OCI-LY1 (cell line): Measurements from ENCODE around the gene EML5.

Experiments
- EZH2 ChIP-seq: fragments of 200-600 bp; sonication (generic), shearing (Covaris generic); IDR thresholded peaks from 2 replicates; pipeline ENCODE4 v1.8.0; 2017; ENCODE audit warnings: borderline replicate concordance, mixed run types, mild to moderate bottlenecking, antibody characterized with exemption, low read length, moderate library complexity, mixed read lengths
- TF ChIP-seq, protein P1 (sequence below): fragments of 200-600 bp; sonication (generic), shearing (Covaris generic); IDR thresholded peaks from 2 replicates; pipeline ENCODE4 v1.5.1; 2017; ENCODE audit warnings: mild to moderate bottlenecking, antibody characterized with exemption, low read length, moderate library complexity, mixed read lengths

DNA sequence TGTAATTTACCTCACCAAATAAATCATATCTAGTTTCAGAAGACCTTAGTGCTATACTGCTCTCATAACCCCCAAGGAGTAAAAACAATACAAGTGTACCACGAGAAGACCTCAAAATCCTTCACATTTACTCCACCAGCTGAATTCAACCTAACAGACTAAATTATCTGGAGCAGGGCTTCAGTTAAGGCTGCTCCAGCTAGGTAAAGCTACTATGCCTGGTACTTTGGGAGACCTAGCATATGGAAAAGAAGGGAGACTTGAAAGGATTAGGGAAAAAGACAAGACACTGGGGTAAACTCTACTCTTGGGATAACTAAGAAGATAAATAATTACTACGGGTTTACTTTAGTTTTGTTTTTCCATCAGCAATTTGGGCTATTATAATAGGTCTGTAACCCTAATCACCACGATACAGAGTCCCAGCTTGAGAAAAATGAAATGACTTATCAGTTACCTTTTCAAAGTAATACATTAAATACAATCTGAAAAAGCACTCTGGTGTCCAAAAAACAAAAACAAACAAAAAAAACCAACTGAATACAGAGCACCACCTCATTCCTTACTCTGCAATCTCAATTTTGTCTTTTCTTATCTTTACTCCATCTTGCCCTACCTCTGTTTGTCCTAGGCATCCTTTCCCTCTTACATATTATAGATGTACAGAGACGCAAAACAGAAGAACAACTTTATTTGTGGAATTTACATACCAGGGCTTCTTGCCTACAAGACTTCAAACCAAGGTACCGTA, 2.1 kb downstream of the EML5 start:
- TF ChIP-seq, protein P1, sequence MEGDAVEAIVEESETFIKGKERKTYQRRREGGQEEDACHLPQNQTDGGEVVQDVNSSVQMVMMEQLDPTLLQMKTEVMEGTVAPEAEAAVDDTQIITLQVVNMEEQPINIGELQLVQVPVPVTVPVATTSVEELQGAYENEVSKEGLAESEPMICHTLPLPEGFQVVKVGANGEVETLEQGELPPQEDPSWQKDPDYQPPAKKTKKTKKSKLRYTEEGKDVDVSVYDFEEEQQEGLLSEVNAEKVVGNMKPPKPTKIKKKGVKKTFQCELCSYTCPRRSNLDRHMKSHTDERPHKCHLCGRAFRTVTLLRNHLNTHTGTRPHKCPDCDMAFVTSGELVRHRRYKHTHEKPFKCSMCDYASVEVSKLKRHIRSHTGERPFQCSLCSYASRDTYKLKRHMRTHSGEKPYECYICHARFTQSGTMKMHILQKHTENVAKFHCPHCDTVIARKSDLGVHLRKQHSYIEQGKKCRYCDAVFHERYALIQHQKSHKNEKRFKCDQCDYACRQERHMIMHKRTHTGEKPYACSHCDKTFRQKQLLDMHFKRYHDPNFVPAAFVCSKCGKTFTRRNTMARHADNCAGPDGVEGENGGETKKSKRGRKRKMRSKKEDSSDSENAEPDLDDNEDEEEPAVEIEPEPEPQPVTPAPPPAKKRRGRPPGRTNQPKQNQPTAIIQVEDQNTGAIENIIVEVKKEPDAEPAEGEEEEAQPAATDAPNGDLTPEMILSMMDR: no peak
- TF ChIP-seq EZH2: no peak
